ENCODE results near the gene TMEM242.
"Not testable (repeated sequence)": the region's sequence is repeated elsewhere in the genome, so short reads cannot be mapped to it uniquely, and the experiment has no call there.

The TMEM242 gene

DNA sequence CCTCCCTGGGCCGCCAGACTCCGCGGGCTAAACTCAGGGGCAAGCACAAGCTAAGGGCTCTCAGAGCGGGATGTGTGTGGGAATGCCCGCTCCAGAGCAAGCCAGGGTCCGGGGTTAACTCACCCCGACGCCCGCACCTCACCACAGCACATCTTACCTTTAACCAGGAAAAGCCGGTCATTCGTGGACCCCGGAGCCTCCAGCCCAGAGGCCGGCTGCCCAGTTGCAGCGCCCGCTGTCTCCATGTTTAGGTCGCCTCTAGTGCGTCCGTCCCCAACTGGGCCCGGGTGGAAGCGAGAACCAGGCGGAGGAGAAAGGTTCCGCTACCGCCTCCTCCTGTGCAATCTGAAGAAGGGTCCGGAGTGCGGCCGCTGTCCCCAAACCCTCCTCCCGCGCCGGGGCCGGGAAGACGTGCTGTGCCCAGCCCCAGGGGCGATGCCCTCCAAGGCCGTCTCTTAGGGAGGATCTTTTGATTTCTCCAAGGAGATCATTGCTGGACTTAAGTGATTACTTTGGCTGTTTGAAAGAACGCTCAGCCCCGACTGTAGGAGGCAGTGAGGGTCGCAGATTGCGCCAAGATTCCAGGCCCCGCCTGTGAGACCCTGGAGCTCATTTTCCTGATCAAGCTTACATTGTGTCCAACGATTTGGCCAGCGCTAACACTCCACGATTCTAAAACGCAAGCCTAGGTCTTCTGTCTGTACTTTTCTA lies at the start of gene TMEM242:
Gene TMEM242 (minus strand): TSS at position 265 of the 711 bp plus-strand sequence. CDS start 20 bp downstream, at position 245.
- peak; percentile 85 for DNase-seq (ENCODE audit: low spot score)

DNA sequence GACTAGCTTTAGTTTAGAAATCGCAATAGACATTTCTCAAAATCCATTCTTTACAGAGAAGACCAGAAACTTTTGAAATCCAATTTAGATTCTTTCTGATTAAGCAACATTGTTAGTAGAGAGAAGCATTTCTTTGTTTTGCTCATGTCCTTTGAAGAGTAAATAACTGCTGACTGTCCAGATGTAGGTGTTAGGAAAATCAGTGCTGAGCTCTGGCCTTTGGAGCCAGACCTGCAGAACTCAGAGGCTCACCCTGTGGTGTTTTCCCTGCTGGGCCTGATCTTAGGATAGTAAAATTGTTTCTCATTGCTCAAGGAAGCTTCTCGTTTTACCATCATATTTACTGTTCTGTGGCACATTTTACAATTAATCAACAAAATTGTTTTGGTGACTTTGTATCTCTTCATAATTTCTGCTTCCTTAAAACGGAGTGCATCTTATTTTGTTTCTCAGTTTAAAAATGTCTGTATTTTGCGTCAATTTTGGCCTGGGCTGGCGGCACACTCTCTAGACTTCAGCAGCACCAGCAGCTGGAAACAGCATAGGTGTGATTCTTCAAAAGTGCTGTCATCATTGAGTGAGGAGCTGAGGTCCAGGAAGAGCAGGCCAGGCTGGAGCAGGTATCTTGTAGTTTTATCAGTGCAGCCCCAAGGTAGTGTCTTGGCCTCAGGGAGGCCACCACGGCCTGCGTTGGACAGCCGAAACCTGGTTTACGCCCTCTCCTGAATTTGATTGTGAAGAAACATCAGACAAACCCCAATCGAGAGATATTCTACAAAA lies 49.4 kb upstream of the TMEM242 start:
- no peak for DNase-seq (ENCODE audit: low spot score)

DNA sequence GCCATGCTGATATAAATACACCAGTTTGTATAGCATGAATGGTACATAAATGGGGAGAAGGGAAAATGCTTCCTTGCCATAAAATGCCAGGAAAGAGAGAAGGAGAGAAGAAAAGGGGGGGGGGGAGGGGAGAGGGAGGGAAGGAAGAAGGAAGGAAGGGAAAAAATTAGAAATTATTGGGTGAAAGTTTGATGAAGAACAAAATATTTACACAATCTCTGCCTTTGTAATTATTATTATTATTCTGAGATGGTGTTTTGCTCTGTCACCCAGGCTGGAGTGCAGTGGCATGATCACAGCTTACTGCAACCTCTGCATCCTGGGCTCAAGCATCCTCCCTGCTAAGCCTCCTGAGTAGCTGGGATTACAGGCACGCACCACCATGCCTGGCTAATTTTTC lies 47.4 kb upstream of the TMEM242 start:
- DNase-seq (ENCODE audit: low spot score), result no peak

DNA sequence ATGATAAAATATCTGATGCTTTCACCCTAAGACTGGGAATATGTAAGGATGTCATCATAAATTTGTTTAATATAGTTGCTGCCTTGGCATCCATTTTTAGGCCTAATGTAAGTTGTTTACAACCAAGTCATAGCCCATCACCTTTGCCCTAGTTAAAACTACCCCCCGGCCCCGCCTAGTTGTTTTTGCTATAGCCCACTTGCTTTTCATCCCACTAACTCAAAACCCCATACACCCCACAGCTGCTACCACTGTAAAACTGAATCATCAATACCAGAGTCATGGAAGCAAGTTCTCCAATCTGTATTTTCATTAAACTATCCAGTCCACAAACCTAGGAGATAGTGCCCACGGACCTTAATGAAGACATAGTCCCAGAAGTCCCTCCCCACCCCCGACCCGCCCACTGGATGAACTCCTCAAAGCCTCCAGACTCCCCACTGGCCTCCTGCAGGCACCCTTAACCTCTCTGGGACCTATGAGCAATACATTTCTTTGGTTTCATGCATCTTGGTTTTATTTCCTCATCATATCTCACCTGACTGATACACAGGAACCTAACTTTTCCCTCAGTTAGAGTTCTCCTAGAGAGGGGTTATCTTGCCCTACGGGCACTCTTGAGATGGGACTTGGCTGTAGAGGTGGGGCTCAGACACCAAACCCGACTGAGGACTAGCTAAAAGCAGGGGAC lies 45.2 kb upstream of the TMEM242 start:
- no peak for DNase-seq (ENCODE audit: low spot score)

DNA sequence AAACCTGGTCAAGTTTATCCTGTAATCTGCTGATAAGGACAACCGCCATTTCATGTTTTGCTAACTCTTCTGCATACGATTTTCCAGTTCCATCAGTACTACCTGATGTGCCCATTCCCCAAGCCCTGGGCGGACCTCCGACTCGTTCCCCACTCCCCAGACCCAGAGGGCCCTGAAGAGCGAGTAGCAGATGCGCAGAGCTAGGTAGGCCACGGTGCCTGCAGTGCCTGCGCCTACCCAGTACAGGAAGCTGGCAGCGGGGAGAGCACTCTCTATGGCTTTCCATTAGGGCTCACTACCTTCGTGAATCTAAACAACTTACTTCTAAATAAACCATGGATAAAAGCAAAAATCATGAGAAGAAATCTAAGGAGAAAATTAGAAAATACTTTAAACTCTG lies 43.3 kb upstream of the TMEM242 start:
- no peak for DNase-seq (ENCODE audit: low spot score)

DNA sequence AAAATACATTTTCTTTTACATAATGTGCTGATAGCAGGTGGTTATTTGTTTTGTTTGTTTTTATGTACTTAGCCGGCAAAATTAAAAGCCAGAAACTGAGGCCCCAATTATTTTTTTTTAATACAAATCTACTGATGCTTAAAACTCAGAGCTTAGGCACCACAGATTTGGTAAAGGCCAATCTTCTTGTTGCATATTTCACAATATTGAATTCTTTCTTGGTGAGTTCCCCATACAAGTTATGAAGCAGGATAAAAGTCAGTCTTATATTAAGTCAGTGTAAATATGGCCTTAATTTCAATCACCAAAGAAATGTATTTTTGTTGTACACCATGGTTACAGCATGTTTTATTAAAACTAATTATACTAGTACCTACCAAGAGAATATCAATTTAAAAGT lies 41.4 kb upstream of the TMEM242 start:
- DNase-seq (ENCODE audit: low spot score), result no peak

DNA sequence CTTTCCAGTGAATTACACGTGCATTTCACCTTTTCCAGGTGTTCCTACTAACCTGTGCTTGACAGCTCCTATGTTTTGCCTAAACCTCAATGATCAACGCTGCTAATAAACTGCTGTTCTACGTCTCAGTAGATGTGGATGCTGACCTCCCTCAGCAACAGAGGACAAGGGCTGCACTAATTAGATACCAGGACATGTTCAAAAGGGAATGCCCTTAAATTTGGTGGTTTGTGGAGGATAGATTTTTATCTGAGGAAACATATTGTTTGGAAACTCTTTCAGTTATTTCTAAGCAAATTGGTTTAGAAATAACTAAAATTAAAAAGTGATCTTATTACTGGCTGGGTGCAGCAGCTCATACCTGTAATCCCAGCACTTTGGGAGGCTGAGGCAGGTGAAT lies 38.6 kb upstream of the TMEM242 start:
- no peak for DNase-seq (ENCODE audit: low spot score)

DNA sequence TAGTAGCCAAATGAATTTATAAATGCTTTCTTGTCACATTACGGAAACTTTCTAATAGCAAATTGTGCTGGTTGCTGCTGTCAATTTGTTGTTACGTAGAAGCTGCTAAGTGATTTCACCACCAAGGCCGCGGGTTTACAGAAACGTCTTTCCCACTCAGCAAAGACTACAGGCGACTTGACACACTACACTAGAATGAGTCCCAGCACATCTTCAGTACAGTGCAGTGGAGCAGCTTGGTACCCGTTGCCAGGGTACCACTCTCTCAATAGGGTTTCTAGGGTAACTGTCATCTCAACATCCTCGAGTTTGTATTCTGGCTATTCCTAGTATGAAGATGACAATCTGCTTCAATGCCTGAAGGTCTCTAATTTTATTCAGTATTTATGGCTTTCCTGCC lies 35.0 kb upstream of the TMEM242 start:
- no peak for DNase-seq (ENCODE audit: low spot score)

DNA sequence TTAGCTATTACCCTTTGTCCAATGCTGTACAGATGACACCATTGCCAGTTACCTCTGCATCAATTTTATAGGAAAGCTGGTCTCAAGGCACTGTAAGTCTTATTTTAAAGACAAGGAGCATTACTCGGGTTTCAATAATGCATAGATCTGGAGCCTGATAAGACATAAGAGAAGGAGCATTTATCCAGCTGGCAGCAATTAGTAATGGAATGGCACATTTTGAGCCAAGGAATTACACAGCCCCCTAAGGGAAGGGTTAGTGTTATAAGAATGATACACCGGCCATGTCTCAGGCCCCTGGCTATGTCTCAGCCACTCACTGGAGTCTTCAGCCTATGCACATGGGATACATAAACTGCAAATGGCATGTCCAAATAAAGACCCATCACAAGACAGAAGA lies 23.1 kb upstream of the TMEM242 start:
- DNase-seq (ENCODE audit: low spot score), result no peak

DNA sequence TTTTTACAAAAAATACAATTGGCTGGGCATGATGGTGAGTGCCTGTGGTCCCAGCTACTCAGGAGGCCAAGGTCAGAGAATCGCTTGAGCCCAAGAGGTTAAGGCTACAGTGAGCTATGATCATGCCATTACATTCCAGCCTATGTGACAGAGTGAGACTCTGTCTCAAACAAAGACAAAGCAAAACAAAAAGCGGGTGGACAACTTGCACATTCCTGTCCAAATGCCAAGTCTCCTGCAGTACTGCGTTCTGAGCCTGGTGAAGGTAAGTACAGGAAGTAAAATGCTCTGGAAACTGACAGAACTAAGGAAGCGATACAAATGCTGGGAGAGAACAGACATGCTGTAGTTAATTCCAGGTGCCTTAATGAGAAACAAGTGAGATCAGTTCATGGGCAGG lies 20.4 kb upstream of the TMEM242 start:
- DNase-seq (ENCODE audit: low spot score), result no peak

DNA sequence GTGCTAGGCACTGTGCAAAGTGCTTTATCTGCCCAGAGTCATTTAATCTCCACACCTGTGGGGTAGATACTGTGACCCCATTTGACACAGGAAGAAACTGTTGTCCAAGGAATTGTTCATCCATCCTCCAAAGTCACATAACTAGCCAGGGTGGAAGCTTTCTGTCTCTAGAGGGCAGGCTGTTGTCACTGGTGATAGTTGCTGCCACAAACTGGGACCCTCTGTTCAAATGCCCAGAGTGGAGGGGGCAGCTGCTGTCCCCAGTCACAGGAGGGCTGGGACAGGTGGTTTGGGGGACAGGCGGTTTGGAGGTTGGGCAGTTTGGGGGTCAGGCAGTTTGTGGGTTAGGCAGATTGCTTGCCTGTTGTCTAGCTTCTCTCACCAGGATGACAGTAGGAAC lies 16.1 kb upstream of the TMEM242 start:
- no peak for DNase-seq (ENCODE audit: low spot score)

DNA sequence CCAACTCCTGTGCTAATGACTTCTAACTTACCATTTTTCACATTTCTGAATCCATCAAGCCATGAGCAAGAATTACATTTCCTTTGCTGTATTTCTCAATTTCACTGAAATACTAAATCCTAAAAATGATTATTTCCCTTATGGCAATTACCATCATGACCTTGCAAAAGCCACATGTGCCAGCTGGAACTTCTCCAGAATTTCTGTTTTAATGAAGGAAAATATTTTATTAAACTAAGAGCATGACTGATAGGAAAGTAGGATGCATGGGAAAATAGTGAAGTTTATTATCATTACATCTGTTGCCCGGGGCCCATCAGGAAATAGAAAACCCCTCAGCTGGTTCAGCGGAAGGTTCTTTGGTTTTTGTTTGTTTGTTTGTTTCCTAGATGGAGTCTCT lies 14.4 kb upstream of the TMEM242 start:
- DNase-seq (ENCODE audit: low spot score), result no peak

DNA sequence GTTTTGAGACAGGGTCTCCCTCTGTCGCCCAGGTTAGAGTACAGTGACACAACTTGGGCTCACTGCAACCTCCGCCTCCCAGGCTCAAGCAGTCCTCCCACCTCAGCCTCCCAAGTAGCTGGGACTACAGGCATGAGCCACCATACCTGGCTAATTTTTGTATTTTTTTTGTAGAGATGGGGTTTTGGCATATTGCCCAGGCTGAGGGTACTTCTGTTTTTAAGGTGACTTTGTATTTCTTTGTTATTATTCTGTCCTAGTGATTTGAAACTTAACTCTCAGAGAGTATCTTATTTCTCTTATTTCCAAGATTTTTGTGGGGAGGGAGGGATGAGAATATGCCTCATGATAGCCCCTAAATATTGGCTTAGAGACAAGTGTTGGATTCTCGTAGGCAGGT lies 14.0 kb upstream of the TMEM242 start:
- DNase-seq (ENCODE audit: low spot score), result not testable (repeated sequence)

DNA sequence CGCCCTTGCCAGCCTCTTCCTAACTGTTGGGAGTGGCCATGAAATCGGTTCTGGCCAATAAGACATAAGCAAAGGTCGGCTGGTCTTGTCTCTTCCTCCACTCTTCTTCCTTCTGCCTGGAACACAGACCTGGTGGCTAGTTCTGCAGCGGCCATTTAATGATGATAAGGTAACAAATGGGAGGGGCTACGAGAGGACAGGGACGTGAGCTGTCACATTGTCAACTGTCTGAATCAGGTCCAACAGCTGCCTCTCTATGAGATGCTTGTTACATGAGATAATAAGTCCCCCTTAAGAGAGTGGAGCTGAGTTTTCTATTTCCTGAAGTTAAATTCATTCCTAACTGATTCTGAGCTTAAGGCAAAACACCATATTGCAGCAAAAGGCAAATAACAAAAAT lies 12.5 kb upstream of the TMEM242 start:
- DNase-seq (ENCODE audit: low spot score), result no peak

DNA sequence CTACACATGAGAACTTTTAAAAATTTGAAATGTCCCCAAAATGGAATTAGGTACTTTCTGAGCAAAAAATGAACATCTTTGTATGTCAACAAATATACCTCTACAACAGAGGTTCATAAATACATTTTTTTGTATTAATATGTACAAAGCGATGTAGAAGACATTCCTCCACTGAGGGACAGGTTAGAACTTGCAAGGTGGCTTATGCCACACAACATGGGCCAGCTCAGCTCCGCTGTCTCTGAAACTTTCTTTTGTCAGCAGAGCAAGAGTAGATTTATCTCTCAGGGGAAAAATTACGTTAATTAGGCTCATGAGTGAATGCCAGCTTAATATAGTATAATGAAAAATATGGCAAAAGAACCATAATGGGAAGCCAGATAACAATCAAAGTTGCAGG lies 10.6 kb upstream of the TMEM242 start:
- DNase-seq (ENCODE audit: low spot score), result no peak

DNA sequence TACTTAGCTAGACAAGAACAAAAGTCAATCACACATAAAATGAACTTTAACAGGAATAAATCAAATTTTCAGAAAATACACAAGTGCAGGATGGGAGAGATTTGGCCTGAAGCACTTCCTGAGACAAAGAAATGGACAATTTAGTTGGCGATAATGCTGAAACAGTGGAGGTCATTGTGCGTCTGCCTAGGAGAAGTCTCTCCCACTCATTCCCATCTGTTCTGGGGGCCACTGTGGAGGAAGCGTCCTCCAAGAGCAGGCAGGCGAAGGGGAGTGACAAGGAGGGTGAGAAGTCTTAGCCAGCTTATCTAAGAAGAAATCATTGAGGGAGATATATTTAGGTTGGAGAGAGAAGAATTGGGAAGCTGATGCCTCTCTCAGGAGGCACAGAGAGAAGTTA lies 10.2 kb upstream of the TMEM242 start:
- no peak for DNase-seq (ENCODE audit: low spot score)

DNA sequence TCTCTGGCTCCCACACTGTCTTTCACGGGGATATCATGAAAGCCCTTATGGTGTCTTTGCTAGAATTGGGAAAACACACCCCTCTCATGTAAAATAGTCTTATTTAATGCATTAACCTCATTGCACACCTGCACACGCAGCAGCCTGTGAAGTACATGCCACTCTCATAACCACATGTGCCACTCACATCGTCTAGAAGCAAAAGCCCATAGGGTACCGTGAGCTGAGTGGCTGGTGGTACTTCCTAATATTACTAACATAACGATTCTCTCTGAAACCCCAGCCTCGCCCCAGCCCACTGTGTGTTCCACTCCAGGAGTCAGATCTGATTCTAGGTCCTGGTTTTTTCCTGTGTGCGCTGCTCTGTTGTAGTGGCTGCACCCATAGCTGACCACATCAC lies 9.5 kb upstream of the TMEM242 start:
- no peak for DNase-seq (ENCODE audit: low spot score)

DNA sequence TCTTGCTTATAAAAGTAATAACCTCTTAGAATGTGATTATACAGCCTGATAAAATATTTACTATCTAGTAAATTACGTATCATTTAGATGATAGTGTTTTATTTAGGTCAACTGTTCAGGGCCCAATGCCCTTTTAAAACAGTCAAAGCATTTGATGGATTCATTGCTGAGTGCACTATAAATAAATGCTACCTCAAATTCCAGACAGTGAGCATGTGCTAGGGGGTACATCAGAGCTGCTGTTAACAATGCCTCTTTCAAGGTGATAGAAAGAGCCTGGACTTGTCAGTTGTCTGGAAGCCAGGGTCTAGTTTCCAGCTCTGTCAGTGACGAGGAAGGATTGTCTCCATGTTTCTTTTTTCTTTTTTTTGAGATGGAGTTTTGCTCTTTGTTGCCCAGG lies 7.5 kb upstream of the TMEM242 start:
- no peak for DNase-seq (ENCODE audit: low spot score)

DNA sequence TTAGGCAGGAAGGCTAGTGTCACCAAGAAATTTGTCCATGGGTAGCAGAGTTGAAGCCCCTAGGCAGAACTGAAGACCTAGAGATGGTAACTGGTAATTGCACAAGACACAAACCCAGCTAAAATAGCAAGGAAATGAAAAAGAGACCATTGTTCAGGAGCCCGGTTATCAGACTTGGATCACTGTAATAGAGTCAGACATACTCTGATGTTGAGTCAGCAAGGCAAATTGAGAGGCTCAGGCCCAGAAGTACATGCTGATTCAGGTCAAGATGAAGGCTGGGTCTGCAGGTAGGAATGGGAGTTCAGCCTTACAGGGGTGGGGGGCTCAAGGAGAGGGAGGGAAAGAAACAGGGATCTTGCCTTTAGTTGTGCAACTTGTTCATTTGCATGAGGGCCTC lies 6.5 kb upstream of the TMEM242 start:
- DNase-seq (ENCODE audit: low spot score), result no peak

DNA sequence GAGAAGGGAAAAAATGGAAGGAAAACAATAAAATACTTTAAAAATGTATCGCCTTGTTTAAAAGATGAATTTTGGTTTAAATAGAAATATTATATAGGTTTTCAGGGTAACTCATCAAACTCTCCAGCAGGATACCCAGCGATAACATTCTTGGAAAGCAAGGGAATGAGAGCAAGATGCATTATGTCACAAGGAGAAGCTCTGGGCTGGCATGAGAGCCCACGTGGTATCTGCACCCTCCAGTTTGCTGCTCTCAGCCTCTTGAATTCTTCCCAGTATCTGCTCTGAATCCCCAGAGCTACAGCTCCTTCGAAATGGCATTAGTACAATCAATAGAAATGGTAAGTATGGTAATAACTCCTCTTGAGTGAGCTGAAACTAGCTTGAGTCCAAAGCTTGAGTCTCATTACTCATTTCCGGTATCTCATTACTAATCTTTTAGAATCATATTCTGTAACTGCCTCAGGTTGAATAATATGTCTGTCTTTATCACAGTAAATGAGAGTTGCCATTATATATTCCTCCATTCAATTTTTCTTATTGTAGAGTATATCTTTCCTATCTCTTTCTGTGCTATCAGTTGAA lies 4.9 kb upstream of the TMEM242 start:
- no peak for DNase-seq (ENCODE audit: low spot score)

DNA sequence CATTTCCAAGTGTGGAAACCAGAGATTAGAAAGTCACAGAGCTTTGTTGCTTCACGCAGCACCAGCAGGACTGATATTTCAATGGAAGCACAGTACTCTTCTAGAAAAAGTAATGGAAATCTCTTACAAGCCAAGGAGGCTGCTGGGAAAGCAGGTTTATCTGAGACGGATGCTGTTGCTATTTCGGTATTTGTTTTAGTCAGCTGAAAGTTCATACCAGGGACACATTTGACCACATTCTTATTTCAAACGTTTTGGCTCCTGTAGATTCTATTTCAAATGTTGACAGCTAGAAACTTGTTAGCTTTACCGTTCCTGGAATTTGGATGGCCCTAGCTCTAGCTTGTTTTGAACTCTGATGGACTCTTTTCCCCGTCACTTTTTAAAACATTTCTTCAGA lies 3.7 kb upstream of the TMEM242 start:
- DNase-seq (ENCODE audit: low spot score), result no peak

DNA sequence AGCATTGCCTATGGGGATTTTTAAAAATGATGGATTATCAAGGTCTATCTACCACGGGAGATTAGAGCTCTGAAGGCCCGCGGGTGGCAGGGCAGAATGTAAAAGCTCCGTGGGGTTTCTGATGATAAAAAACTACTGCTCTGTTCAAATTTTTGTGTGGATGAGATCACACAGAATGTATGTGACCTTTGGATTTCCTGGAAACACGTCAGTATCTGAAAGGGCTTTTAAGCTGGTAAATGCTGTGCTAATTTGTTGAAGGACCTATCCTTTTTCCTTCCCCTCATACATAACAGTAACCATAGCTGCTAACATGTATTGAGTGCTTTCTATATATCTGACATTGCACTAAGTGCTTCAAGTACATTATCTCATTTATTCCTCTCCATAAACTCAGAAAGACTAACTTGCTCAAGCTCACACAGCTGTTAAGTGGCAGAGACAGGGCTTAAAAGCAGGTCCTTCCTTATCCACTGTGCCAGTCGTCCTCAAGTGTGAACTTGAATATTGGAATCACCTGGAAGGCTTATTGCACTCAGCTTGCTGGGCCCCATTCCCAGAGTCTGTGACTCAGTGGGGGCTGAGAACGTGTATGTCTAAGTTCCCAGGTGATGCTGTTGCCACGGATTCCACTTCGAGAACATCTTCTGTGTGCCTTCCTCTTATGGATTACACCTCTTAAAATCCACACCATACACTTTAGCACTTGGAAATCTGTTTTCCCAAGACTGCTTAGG lies 1.9 kb upstream of the TMEM242 start:
- DNase-seq (ENCODE audit: low spot score), result no peak
